Measurements from ENCODE around the gene MAP4K4. TPM values are rescaled to one million over a fixed set of nuclear protein-coding genes. Genes with fewer than 3 reads are reported as not detected.

The MAP4K4 gene
- total RNA-seq, 1 experiment from 2014 or later, result 132 TPM

DNA sequence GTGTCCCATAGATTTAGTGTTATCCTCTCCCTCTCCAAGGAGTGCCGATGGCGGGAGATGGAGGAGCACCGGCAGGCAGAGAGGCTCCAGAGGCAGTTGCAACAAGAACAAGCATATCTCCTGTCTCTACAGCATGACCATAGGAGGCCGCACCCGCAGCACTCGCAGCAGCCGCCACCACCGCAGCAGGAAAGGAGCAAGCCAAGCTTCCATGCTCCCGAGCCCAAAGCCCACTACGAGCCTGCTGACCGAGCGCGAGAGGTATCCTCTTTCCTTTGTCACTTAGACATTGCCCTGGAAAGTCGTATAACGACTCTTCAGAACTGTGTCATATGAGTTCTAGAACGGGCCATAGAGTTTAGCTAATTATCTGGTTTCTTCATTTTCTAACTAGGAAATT is 162.1 kb downstream of the MAP4K4 start:
- Mint-ChIP-seq H3K4me1 (peaks cover 2% of the 10 kb centered on the region in 2 experiments; a peak in 1 of 4 replicates), H3K36me3 (ENCODE audit: insufficient read depth in 1 of 3, low read depth in 3 of 3) (peaks cover 20 to 53% (median 51%) of the 10 kb centered on the region in 3 experiments; a peak in 6 of 7 replicates), H3K27ac (peak overlapping the region in 1 of 3 experiments; percentile 55; a peak in 1 of 7 replicates), H3K9me3 (no peaks in the 10 kb centered on the region), H3K4me3 (no peak overlapping the region), H3K27me3 (ENCODE audit: low read depth) (no peaks in the 10 kb centered on the region)
- H3K9me3 ChIP-seq (ENCODE audit: control insufficient read depth, low read depth, low read length), result no peaks in the 10 kb centered on the region
- H2BK12ac ChIP-seq (ENCODE audit: insufficient read length, low read depth, low read length), result no peak overlapping the region
- no peak overlapping the region for H2BK20ac ChIP-seq (ENCODE audit: low read depth, low read length, poor library complexity, severe bottlenecking)
- no peak overlapping the region for H2AK5ac ChIP-seq (ENCODE audit: insufficient read length, low read length)
- no peaks in the 10 kb centered on the region for H3K79me2 ChIP-seq (ENCODE audit: insufficient read depth, low read length)
- H2BK15ac ChIP-seq (ENCODE audit: low read depth, low read length), result no peak overlapping the region
- no peak overlapping the region for H4K91ac ChIP-seq (ENCODE audit: insufficient read length, low read depth, low read length)
- no peaks in the 10 kb centered on the region for H4K20me1 ChIP-seq (ENCODE audit: control insufficient read depth, insufficient read depth, insufficient read length)
- no peaks in the 10 kb centered on the region for H3K27me3 ChIP-seq (ENCODE audit: insufficient read depth, low read length)
- no peak for TF ChIP-seq CTCF (conservative IDR thresholded peaks at IDR 0.05)
- H3T11ph ChIP-seq (ENCODE audit: low read length), result no peak overlapping the region
- no peak overlapping the region for H3K4ac ChIP-seq (ENCODE audit: low read depth, low read length)
- WGBS (ENCODE audit: extremely low coverage, insufficient read length, low lambda C conversion rate), result no CpG with 5 or more reads among the region's 16 CpGs
- no peak overlapping the region for H2BK5ac ChIP-seq (ENCODE audit: insufficient read length, low read length)
- DNase-seq, result no peak
- H3K4me1 ChIP-seq (ENCODE audit: insufficient read depth, low read length), result no peaks in the 10 kb centered on the region
- no peak overlapping the region for H4K8ac ChIP-seq (replicated peaks; ENCODE audit: insufficient read length, low read depth, low read length)
- H3K23ac ChIP-seq (ENCODE audit: insufficient read length, low read depth, low read length), result no peak overlapping the region
- H4K5ac ChIP-seq (ENCODE audit: insufficient read length, low read depth, low read length), result no peak overlapping the region
- no peak overlapping the region for H3K18ac ChIP-seq (ENCODE audit: insufficient read length, low read depth, low read length)
- no peak overlapping the region for H3K27ac ChIP-seq (ENCODE audit: insufficient read length, low read depth, low read length)
- no peak overlapping the region for H2AFZ ChIP-seq (ENCODE audit: low read length)
- H3K9ac ChIP-seq (ENCODE audit: extremely low read depth, insufficient read length, low read length), result no peak overlapping the region
- H3K14ac ChIP-seq (ENCODE audit: insufficient read depth, low read length), result no peak overlapping the region
- no peak overlapping the region for H3K4me2 ChIP-seq (ENCODE audit: insufficient read depth, insufficient read length, low read length)
- H3K23me2 ChIP-seq (ENCODE audit: insufficient read length, low read depth, low read length, poor library complexity, severe bottlenecking), result no peaks in the 10 kb centered on the region
- H3K56ac ChIP-seq (ENCODE audit: insufficient read length, low read depth, low read length), result no peak overlapping the region
- H2BK120ac ChIP-seq (ENCODE audit: low read depth, low read length, poor library complexity, severe bottlenecking), result no peak overlapping the region
- H3K79me1 ChIP-seq (ENCODE audit: insufficient read depth, low read depth, low read length, poor library complexity, severe bottlenecking), result no peaks in the 10 kb centered on the region

All from H9 (cell line).